GM18867 (cell line): Measurements from ENCODE around the gene ALB.

ENCODE experiments used
- ATAC-seq: cut with Tn5 transposase; IDR thresholded peaks from one replicate; pipeline ENCODE4 v1.9.1; 2021; ENCODE audit warnings: mild to moderate bottlenecking, moderate library complexity; ENCODE audit not compliant: unreplicated experiment

ALB gene

GRCh38 chr4:73429826-73430587, 25.9 kb downstream of the ALB start:
- no peak for ATAC-seq

- ATAC-seq = no peak
Observed at GRCh38 chr4:73431813-73432168, 27.7 kb downstream of the ALB start.

GRCh38 chr4:73432169-73433000, 28.3 kb downstream of the ALB start:
- no peak for ATAC-seq

DNA sequence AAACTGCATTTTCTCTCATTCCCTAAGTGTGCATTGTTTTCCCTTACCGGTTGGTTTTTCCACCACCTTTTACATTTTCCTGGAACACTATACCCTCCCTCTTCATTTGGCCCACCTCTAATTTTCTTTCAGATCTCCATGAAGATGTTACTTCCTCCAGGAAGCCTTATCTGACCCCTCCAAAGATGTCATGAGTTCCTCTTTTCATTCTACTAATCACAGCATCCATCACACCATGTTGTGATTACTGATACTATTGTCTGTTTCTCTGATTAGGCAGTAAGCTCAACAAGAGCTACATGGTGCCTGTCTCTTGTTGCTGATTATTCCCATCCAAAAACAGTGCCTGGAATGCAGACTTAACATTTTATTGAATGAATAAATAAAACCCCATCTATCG, 29.1 kb downstream of the ALB start:
- ATAC-seq = no peak

DNA sequence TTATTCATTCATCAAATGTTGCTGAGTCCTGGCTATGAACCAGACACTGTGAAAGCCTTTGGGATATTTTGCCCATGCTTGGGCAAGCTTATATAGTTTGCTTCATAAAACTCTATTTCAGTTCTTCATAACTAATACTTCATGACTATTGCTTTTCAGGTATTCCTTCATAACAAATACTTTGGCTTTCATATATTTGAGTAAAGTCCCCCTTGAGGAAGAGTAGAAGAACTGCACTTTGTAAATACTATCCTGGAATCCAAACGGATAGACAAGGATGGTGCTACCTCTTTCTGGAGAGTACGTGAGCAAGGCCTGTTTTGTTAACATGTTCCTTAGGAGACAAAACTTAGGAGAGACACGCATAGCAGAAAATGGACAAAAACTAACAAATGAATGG, 30.2 kb downstream of the ALB start:
- peak; percentile 83 for ATAC-seq

GRCh38 chr4:73435984-73436383, 31.9 kb downstream of the ALB start, which contains the start of gene AFP:
TSS of gene AFP (plus strand) at chr4:73436221. CDS start at chr4:73436263, 42 bp downstream.
- no peak for ATAC-seq

- no peak for ATAC-seq
Observed at GRCh38 chr4:73436674-73437557, 32.8 kb downstream of the ALB start.

DNA sequence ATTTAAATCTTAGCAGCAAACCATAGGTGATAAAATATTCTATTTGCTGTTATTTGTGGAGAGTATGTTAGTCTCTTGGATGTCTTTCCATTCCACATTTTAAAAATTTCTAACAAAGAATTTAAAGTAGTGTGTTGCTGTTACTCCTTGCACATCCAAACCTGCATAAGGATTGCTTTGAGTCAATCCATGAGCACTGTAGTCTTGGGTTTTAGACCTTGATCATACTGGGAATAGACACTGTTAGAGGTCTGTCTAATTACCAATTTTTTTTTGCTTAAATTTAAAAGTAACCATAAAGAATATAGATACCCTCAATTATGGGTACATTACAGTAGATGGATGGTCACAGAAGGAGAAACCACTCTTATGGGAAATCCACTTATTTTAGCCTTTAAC, 33.5 kb downstream of the ALB start:
- ATAC-seq = no peak

GRCh38 chr4:73438048-73438447, 34.0 kb downstream of the ALB start:
- no peak for ATAC-seq

- ATAC-seq = no peak
Observed at GRCh38 chr4:73438582-73439215, 34.6 kb downstream of the ALB start.

- ATAC-seq = no peak
Observed at GRCh38 chr4:73439445-73439844, 35.4 kb downstream of the ALB start.

DNA sequence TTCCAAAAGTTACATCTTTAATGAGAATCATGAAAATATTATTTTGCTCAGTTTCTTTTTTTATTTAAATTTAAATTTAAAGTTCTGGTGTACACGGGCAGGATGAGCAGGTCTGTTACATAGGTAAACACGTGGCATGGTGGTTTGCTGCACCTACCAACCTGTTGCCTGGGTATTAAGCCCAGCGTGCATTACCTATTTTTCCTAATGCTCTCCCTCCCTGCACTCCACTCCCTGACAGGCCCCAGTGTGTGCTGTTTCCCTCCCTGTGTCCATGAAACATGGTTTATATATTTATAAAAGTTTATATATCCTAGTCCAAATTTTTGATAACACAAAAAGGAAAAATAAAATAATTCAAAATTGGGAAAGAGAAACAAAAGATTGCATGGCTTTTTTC, 35.9 kb downstream of the ALB start:
- no peak for ATAC-seq

GRCh38 chr4:73440653-73441052, 36.6 kb downstream of the ALB start:
- no peak for ATAC-seq

- no peak for ATAC-seq
Observed at GRCh38 chr4:73442275-73442674, 38.2 kb downstream of the ALB start.

- no peak for ATAC-seq
Observed at GRCh38 chr4:73443224-73443623, 39.1 kb downstream of the ALB start.

GRCh38 chr4:73445383-73446335, 41.6 kb downstream of the ALB start:
- no peak for ATAC-seq

DNA sequence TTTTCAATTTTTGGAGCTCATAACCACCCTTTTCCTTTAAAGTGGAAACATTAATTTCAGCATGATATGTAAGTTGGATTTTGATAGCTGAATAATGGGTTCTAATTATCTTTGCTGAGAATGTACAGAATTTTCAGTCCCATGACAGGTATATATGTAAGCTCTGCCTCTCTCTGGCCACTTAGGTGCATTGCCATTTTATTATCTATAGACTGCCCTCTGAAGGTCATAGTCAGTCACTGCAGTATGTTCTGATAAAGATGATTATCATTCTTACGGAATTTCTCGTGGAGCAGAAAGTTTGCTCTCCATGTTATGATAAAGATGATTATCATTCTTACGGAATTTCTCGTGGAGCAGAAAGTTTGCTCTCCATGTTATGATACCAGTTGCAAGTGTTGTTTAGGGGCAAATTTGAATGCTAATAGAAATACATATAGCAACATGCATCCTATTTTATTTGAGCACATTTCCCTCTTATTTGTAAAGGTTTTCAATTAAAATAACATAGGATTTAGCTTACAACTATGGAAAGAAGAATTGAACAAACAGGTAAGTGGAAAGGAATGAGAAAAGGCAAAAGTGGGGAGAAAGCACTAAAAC, 42.4 kb downstream of the ALB start:
- peak; percentile 99 for ATAC-seq

- ATAC-seq = no peak
Observed at GRCh38 chr4:73447671-73448070, 43.6 kb downstream of the ALB start.
